ENCODE data around the gene E2F8. TPM values are rescaled to one million over a fixed set of nuclear protein-coding genes. Genes with fewer than 3 reads are reported as not detected.
A peak's percentile ranks its signal among the peaks of the same experiment; 100 is the strongest.

E2F8 gene
- total and polyA plus RNA-seq, 3 experiments from 2014 or later: 0.16 to 16.5 (median 12.7) TPM

- Histone ChIP-seq H3K9me3 (ENCODE audit: low read length) (no peaks in the 10 kb centered on the region), H3K4me3 (ENCODE audit: low read length) (no peak overlapping the region), H3K36me3 (ENCODE audit: insufficient read depth, low read length) (no peaks in the 10 kb centered on the region), H3K27ac (ENCODE audit: low read depth, low read length) (no peak overlapping the region), H3K4me1 (ENCODE audit: insufficient read depth, low read length) (no peaks in the 10 kb centered on the region), H3K27me3 (ENCODE audit: insufficient read depth, low read length, poor library complexity, severe bottlenecking) (no peaks in the 10 kb centered on the region)
- no peaks in the 10 kb centered on the region for H3K36me3 Mint-ChIP-seq
- H3K4me3 Mint-ChIP-seq: no peak overlapping the region
- peaks cover 1 to 15% (median 11%) of the 10 kb centered on the region in 3 donors for H3K4me1 Mint-ChIP-seq
- ChIA-PET POLR2A (no interaction called here), CTCF (no interaction called here)
- no peaks in the 10 kb centered on the region for H3K27me3 Mint-ChIP-seq
- H3K9me3 Mint-ChIP-seq: no peaks in the 10 kb centered on the region
- DNase-seq: no peak
- peak overlapping the region in 1 of 8 donors; percentile 70 for H3K27ac Mint-ChIP-seq
These were observed 14.2 kb downstream of the E2F8 start for GRCh38 chr11:19226378-19227195.

DNA sequence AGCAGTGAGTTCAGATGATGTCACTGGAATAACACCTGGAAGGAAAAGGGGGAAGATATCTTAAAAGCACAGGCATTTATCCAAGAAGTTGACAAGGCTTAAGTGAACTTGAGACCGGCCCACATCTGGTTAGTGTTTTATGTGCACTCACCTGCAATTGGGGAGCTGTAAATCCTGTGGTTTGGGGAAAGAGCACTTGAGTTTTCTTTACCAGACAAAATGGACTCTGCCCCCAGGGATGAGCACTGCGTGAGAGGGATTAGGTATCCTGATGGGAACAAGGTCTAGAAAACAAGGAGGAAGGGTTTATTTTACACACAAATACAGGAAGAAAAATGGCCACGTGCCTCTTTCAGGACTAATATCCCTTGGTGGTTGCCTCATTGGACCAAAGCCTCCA lies 15.2 kb downstream of the E2F8 start:
- H3K36me3 Mint-ChIP-seq: no peaks in the 10 kb centered on the region
- ChIA-PET POLR2A (no interaction called here), CTCF (no interaction called here)
- Histone ChIP-seq H3K36me3 (ENCODE audit: insufficient read depth, low read length) (no peaks in the 10 kb centered on the region), H3K4me1 (ENCODE audit: insufficient read depth, low read length) (no peaks in the 10 kb centered on the region), H3K27ac (ENCODE audit: low read depth, low read length) (no peak overlapping the region), H3K4me3 (ENCODE audit: low read length) (no peak overlapping the region), H3K27me3 (ENCODE audit: insufficient read depth, low read length, poor library complexity, severe bottlenecking) (no peaks in the 10 kb centered on the region), H3K9me3 (ENCODE audit: low read length) (no peaks in the 10 kb centered on the region)
- H3K4me3 Mint-ChIP-seq: no peak overlapping the region
- H3K4me1 Mint-ChIP-seq: peaks cover 1 to 12% (median 9%) of the 10 kb centered on the region in 3 donors
- H3K27me3 Mint-ChIP-seq: no peaks in the 10 kb centered on the region
- no peak for DNase-seq
- H3K9me3 Mint-ChIP-seq: no peaks in the 10 kb centered on the region
- no peak overlapping the region for H3K27ac Mint-ChIP-seq

GRCh38 chr11:19225123-19225522 lies 15.6 kb downstream of the E2F8 start:
- Mint-ChIP-seq H3K9me3 (no peaks in the 10 kb centered on the region), H3K27ac (no peak overlapping the region), H3K4me3 (no peak overlapping the region), H3K4me1 (peaks cover 1 to 8% (median 7%) of the 10 kb centered on the region in 3 donors), H3K36me3 (no peaks in the 10 kb centered on the region), H3K27me3 (no peaks in the 10 kb centered on the region)
- Histone ChIP-seq H3K27me3 (ENCODE audit: insufficient read depth, low read length, poor library complexity, severe bottlenecking) (no peaks in the 10 kb centered on the region), H3K4me3 (ENCODE audit: low read length) (no peak overlapping the region), H3K4me1 (ENCODE audit: insufficient read depth, low read length) (no peaks in the 10 kb centered on the region), H3K9me3 (ENCODE audit: low read length) (no peaks in the 10 kb centered on the region), H3K36me3 (ENCODE audit: insufficient read depth, low read length) (no peaks in the 10 kb centered on the region), H3K27ac (ENCODE audit: low read depth, low read length) (no peak overlapping the region)
- ChIA-PET POLR2A (no interaction called here), CTCF (no interaction called here)
- DNase-seq: no peak

- H3K27me3 Mint-ChIP-seq: peaks cover 0 to 3% of the 10 kb centered on the region in 2 donors
- ChIA-PET CTCF (no interaction called here), POLR2A (no interaction called here)
- Histone ChIP-seq H3K9me3 (ENCODE audit: low read length) (no peaks in the 10 kb centered on the region), H3K4me1 (ENCODE audit: insufficient read depth, low read length) (no peaks in the 10 kb centered on the region), H3K4me3 (ENCODE audit: low read length) (no peak overlapping the region), H3K36me3 (ENCODE audit: insufficient read depth, low read length) (no peaks in the 10 kb centered on the region), H3K27me3 (ENCODE audit: insufficient read depth, low read length, poor library complexity, severe bottlenecking) (no peaks in the 10 kb centered on the region), H3K27ac (ENCODE audit: low read depth, low read length) (no peak overlapping the region)
- no peaks in the 10 kb centered on the region for H3K9me3 Mint-ChIP-seq
- H3K36me3 Mint-ChIP-seq: no peaks in the 10 kb centered on the region
- no peak for DNase-seq
- H3K4me3 Mint-ChIP-seq: no peak overlapping the region
- no peaks in the 10 kb centered on the region for H3K4me1 Mint-ChIP-seq
- no peak overlapping the region for H3K27ac Mint-ChIP-seq
These were observed 19.6 kb downstream of the E2F8 start for GRCh38 chr11:19220903-19221724.

DNA sequence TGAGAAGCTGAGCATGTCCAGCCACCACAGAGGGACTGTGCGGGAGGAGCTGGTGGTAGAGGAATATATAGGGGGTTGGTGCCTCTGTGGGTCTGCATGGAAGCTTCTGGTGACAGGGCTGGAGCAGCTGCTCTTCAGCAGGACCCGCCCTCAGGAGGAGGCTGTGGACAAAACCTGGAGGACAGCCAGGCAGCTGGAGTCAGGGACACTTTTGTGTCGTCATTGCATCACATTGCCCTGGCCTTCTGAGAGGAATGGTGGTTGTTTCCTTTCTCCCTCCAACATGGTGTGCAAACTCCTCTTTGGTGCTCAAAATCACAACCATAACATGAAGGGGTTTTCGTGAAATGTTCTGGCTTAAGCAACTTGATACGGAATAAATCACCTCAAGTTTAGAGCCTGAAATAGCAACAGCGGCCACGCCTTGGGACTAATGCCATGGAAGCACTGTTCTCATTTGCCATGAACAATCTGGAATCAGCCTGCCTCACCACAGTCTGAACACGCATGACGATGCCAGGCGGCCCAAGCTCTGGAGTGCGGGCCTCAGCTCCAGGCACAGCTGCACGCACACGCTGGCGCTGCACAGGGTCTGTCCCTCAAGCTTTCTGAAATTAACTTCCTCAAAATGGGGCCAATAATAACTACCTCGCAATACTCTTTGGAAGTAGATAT lies 21.8 kb downstream of the E2F8 start:
- no peaks in the 10 kb centered on the region for H3K36me3 Mint-ChIP-seq
- POLR2A ChIA-PET: no interaction called here

DNA sequence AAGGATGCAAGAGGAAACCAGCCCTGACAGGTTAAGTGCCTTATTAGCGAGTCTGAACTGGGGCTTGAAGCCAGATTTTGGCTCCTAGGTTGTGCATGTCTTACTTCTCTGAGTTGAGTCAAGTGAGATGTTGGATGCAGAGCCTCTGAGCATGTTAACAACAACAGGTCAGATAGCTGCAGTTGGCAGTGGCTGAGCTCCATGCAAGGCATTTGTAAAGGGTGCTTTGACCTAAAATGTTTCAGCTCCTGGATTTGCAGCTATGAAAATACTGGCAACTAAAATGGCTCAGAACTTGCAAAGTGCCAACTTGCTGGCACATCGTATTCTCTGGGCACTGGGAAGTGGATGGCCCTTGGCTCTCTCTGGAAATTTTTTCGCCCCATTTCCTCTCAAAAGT lies 22.5 kb downstream of the E2F8 start:
- Histone ChIP-seq H3K27me3 (ENCODE audit: insufficient read depth, low read length, poor library complexity, severe bottlenecking) (no peaks in the 10 kb centered on the region), H3K4me3 (ENCODE audit: low read length) (no peak overlapping the region), H3K9me3 (ENCODE audit: low read length) (no peaks in the 10 kb centered on the region), H3K27ac (ENCODE audit: low read depth, low read length) (no peak overlapping the region), H3K4me1 (ENCODE audit: insufficient read depth, low read length) (no peaks in the 10 kb centered on the region), H3K36me3 (ENCODE audit: insufficient read depth, low read length) (no peaks in the 10 kb centered on the region)
- Mint-ChIP-seq H3K27ac (no peak overlapping the region), H3K4me1 (no peaks in the 10 kb centered on the region), H3K36me3 (no peaks in the 10 kb centered on the region), H3K27me3 (peaks cover 3 to 23% of the 10 kb centered on the region in 2 donors), H3K4me3 (no peak overlapping the region), H3K9me3 (no peaks in the 10 kb centered on the region)
- no peak for DNase-seq
- ChIA-PET POLR2A (no interaction called here), CTCF (no interaction called here)

More for the DNA sequence above, 21.8 kb downstream of the E2F8 start:
- H3K4me1 Mint-ChIP-seq: no peaks in the 10 kb centered on the region
- H3K36me3 ChIP-seq (ENCODE audit: insufficient read depth, low read length): no peaks in the 10 kb centered on the region
- no peaks in the 10 kb centered on the region for H3K9me3 ChIP-seq (ENCODE audit: low read length)
- H3K27me3 ChIP-seq (ENCODE audit: insufficient read depth, low read length, poor library complexity, severe bottlenecking): no peaks in the 10 kb centered on the region
- H3K27ac Mint-ChIP-seq: no peak overlapping the region
- peaks cover 3 to 17% of the 10 kb centered on the region in 2 donors for H3K27me3 Mint-ChIP-seq
- no peaks in the 10 kb centered on the region for H3K4me1 ChIP-seq (ENCODE audit: insufficient read depth, low read length)
- H3K4me3 ChIP-seq (ENCODE audit: low read length): no peak overlapping the region
- H3K4me3 Mint-ChIP-seq: no peak overlapping the region
- no peaks in the 10 kb centered on the region for H3K9me3 Mint-ChIP-seq
- CTCF ChIA-PET: no interaction called here
- no peak for DNase-seq
- no peak overlapping the region for H3K27ac ChIP-seq (ENCODE audit: low read depth, low read length)

DNA sequence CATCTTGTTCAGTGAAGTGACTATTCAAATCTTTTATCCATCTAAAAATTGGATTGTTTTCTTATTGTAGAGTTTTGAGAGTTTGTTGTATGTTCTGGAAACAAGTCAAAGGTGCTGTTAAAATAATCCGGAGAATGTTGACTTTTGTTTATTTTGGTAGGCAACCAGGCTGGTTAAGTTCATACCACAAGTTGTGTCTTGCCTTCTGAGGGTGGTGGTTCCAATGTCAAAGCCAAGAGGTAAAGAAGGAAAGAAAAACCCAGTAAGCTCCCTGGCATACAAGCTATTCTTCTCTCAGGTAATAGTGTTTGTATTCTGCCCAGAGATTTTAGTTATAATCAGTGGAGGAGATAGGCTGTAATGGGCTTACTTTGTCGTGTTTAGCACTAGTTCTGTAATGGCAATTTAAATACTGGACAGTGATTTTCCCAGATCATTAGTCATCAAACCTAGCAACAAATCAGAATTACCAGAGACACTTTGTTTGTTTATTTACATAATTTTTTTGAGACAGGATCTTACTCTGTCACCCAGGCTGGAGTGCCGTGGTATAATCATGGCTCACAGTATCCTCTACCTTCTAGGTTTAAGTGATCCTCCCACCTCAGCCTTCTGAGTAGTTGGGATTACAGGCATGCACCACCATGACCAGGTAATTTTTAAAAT lies 23.9 kb downstream of the E2F8 start:
- Histone ChIP-seq H3K4me3 (ENCODE audit: low read length) (no peak overlapping the region), H3K36me3 (ENCODE audit: insufficient read depth, low read length) (no peaks in the 10 kb centered on the region), H3K4me1 (ENCODE audit: insufficient read depth, low read length) (no peaks in the 10 kb centered on the region), H3K9me3 (ENCODE audit: low read length) (no peaks in the 10 kb centered on the region), H3K27ac (ENCODE audit: low read depth, low read length) (no peak overlapping the region), H3K27me3 (ENCODE audit: insufficient read depth, low read length, poor library complexity, severe bottlenecking) (no peaks in the 10 kb centered on the region)
- ChIA-PET CTCF (no interaction called here), POLR2A (no interaction called here)
- Mint-ChIP-seq H3K27me3 (peaks cover 6 to 35% of the 10 kb centered on the region in 2 donors), H3K4me3 (no peak overlapping the region), H3K4me1 (no peaks in the 10 kb centered on the region), H3K9me3 (no peaks in the 10 kb centered on the region), H3K36me3 (no peaks in the 10 kb centered on the region), H3K27ac (no peak overlapping the region)
- DNase-seq: no peak

DNA sequence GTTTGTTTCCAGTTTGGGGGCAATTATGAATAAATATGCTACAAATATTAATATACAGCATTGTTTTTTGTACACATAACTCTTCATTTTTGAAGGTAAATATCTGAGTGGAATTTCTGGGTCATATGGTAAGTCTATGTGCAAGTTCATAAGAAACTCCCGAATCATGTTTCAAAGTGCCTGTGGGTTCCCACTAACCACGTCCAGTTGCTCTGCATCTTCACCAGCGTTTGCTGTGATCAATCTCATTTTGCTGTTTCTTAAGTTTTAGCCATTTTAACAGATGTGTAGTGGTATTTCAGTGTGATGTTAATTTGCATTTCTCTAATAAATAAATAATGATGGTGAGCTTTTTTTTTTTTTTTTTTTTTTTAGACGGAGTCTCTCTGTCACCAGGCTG lies 24.7 kb downstream of the E2F8 start:
- Mint-ChIP-seq H3K4me3 (no peak overlapping the region), H3K4me1 (no peaks in the 10 kb centered on the region), H3K27ac (no peak overlapping the region), H3K9me3 (no peaks in the 10 kb centered on the region), H3K27me3 (peaks cover 9 to 38% of the 10 kb centered on the region in 2 donors), H3K36me3 (no peaks in the 10 kb centered on the region)
- Histone ChIP-seq H3K27ac (ENCODE audit: low read depth, low read length) (no peak overlapping the region), H3K9me3 (ENCODE audit: low read length) (no peaks in the 10 kb centered on the region), H3K4me1 (ENCODE audit: insufficient read depth, low read length) (no peaks in the 10 kb centered on the region), H3K27me3 (ENCODE audit: insufficient read depth, low read length, poor library complexity, severe bottlenecking) (no peaks in the 10 kb centered on the region), H3K36me3 (ENCODE audit: insufficient read depth, low read length) (no peaks in the 10 kb centered on the region), H3K4me3 (ENCODE audit: low read length) (no peak overlapping the region)
- no peak for DNase-seq
- CTCF ChIA-PET: no interaction called here
- POLR2A ChIA-PET: no interaction called here

Measured in CD8-positive, alpha-beta memory T cell (primary cell).